SK-N-SH (cell line): ENCODE results near the gene MAN2A2. TPM values are rescaled to one million over a fixed set of nuclear protein-coding genes. Genes with fewer than 3 reads are reported as not detected.

Source experiments
- CTCF ChIA-PET: fragments of 300-600, 350-600 bp; formaldehyde crosslinking; extraction: SDS; loops from one replicate; lab custom pipeline; 2021; lab: Yijun Ruan, JAX
- POLR2A ChIA-PET: fragments of 350-600 bp; sonication (Branson Sonifier 250); formaldehyde crosslinking; extraction: SDS; loops from one replicate; lab custom pipeline; 2020; ENCODE audit warnings: antibody characterized with exemption, inconsistent platforms; lab: Yijun Ruan, JAX
- DNase-seq: peaks from one replicate; pipeline ENCODE4 v3.0.0; 2012
- H2AFZ ChIP-seq: fragments of 200-600 bp; sonication (generic); 2 replicates; pipeline ENCODE4 v1.8.1; 2016; ENCODE audit warnings: antibody characterized with exemption, mild to moderate bottlenecking, low read depth
- H3F3A ChIP-seq: fragments of 200-600 bp; sonication (generic); replicated peaks from 2 replicates; pipeline ENCODE3; 2016; ENCODE audit warnings: antibody characterized with exemption, mild to moderate bottlenecking; ENCODE audit not compliant: insufficient read depth
- H3K27ac ChIP-seq, 2 experiments: fragments of 200-500 bp in 1 of 2; fragments of 200-600 bp in 1 of 2; sonication (Bioruptor generic) in 1 of 2; sonication (generic), shearing (Covaris generic) in 1 of 2; 2 replicates each; pipeline versions ENCODE4 v1.5.1 to v1.6.1; 2014 to 2016; ENCODE audit warnings: low read depth in 2 of 2, inconsistent platforms in 1 of 2, low read length in 1 of 2, mild to moderate bottlenecking in 1 of 2, mixed read lengths in 1 of 2
- H3K27me3 ChIP-seq: fragments of 200-600 bp; sonication (generic), shearing (Covaris generic); 2 replicates; pipeline ENCODE4 v1.6.1; 2016; ENCODE audit warnings: mixed run types; ENCODE audit not compliant: insufficient read depth
- H3K36me3 ChIP-seq, 2 experiments: fragments of 200-500 bp in 1 of 2; fragments of 200-600 bp in 1 of 2; sonication (Bioruptor generic) in 1 of 2; sonication (generic) in 1 of 2; replicated peaks in 1 of 2; 2 replicates each; pipeline versions ENCODE3 to v1.5.1; 2014 to 2016; ENCODE audit warnings: low read length in 1 of 2, mild to moderate bottlenecking in 1 of 2; ENCODE audit not compliant: insufficient read depth in 2 of 2, control insufficient read depth in 1 of 2
- H3K4me1 ChIP-seq, 2 experiments: fragments of 200-500 bp in 1 of 2; fragments of 200-600 bp in 1 of 2; sonication (Bioruptor generic) in 1 of 2; sonication (generic), shearing (Covaris generic) in 1 of 2; 2 replicates each; pipeline versions ENCODE4 v1.5.1 to v1.6.1; 2014 to 2016; ENCODE audit warnings: low read depth in 1 of 2, low read length in 1 of 2, mixed run types in 1 of 2; ENCODE audit not compliant: insufficient read depth in 2 of 2, control insufficient read depth in 1 of 2
- H3K4me2 ChIP-seq: fragments of 200-600 bp; sonication (generic), shearing (Covaris generic); 2 replicates; pipeline ENCODE4 v1.6.1; 2017; ENCODE audit warnings: mixed run types
- H3K4me3 ChIP-seq, 2 experiments: fragments of 200-500 bp in 1 of 2; fragments of 200-600 bp in 1 of 2; sonication (Bioruptor generic) in 1 of 2; sonication (generic), shearing (Covaris generic) in 1 of 2; 2 replicates each; pipeline versions ENCODE4 v1.5.1 to v1.8.1; 2014 to 2016; ENCODE audit warnings: low read depth in 2 of 2, inconsistent platforms in 1 of 2, low read length in 1 of 2, mild to moderate bottlenecking in 1 of 2, mixed read lengths in 1 of 2, moderate library complexity in 1 of 2
- H3K79me2 ChIP-seq: fragments of 200-600 bp; sonication (generic); 2 replicates; pipeline ENCODE4 v1.8.1; 2017; ENCODE audit warnings: mild to moderate bottlenecking; ENCODE audit not compliant: insufficient read depth
- H3K9ac ChIP-seq: fragments of 200-600 bp; sonication (generic); 2 replicates; pipeline ENCODE4 v1.6.1; 2017; ENCODE audit warnings: mixed run types
- H3K9me2 ChIP-seq: fragments of 200-600 bp; sonication (generic); 2 replicates; pipeline ENCODE4 v1.6.1; 2017; ENCODE audit warnings: mixed run types
- H3K9me3 ChIP-seq: fragments of 200-600 bp; sonication (generic); 2 replicates; pipeline ENCODE4 v1.6.1; 2017; ENCODE audit warnings: mixed run types, mild to moderate bottlenecking, moderate library complexity
- H4K20me1 ChIP-seq: fragments of 200-600 bp; sonication (generic); 2 replicates; pipeline ENCODE4 v1.6.1; 2017; ENCODE audit warnings: mild to moderate bottlenecking, mixed run types; ENCODE audit not compliant: insufficient read depth
- CHD2 ChIP-seq: fragments of 150-350 bp; IDR thresholded peaks from 2 replicates; pipeline ENCODE4 v1.6.1; 2018; ENCODE audit warnings: low read length; ENCODE audit not compliant: partially characterized antibody
- CTCF ChIP-seq: fragments of 200-600 bp; sonication (generic); IDR thresholded peaks from 2 replicates; pipeline ENCODE4 v1.6.1; 2017; ENCODE audit warnings: antibody characterized with exemption, mild to moderate bottlenecking, moderate library complexity
- EP300 ChIP-seq, 2 experiments: IDR thresholded peaks; 2 replicates each; pipeline versions ENCODE4 v1.4.0 to v1.6.1; 2012; ENCODE audit warnings: borderline replicate concordance in 1 of 2, low read depth in 1 of 2, low read length in 1 of 2
- EZH2phosphoT487 ChIP-seq: fragments of 200-600 bp; sonication (generic); IDR thresholded peaks from 2 replicates; pipeline ENCODE4 v1.6.1; 2017; ENCODE audit warnings: low read depth, mixed run types, mild to moderate bottlenecking, antibody characterized with exemption, moderate library complexity, borderline replicate concordance
- FOSL2 ChIP-seq: IDR thresholded peaks from 2 replicates; pipeline ENCODE4 v1.4.0; 2012; ENCODE audit warnings: low read depth, mild to moderate bottlenecking, moderate library complexity, borderline replicate concordance
- FOXM1 ChIP-seq: IDR thresholded peaks from 2 replicates; pipeline ENCODE4 v1.4.0; 2012; ENCODE audit warnings: low read depth, mild to moderate bottlenecking
- GATA2 ChIP-seq: sonication (generic); formaldehyde crosslinking; IDR thresholded peaks from 2 replicates; pipeline ENCODE4 v1.5.0; 2020; ENCODE audit warnings: mild to moderate bottlenecking, missing genetic modification reagents
- JUND ChIP-seq: IDR thresholded peaks from 2 replicates; pipeline ENCODE4 v1.4.0; 2012
- MEF2A ChIP-seq: IDR thresholded peaks from 2 replicates; pipeline ENCODE4 v1.4.0; 2012; ENCODE audit warnings: low read depth, borderline replicate concordance
- MXI1 ChIP-seq: IDR thresholded peaks from 2 replicates; pipeline ENCODE4 v1.6.1; 2012; ENCODE audit warnings: mild to moderate bottlenecking, low read depth, low read length, improper control_type of control experiment
- NFIC ChIP-seq: IDR thresholded peaks from 2 replicates; pipeline ENCODE4 v1.4.0; 2012; ENCODE audit warnings: borderline replicate concordance
- POLR2AphosphoS5 ChIP-seq: IDR thresholded peaks from 2 replicates; pipeline ENCODE4 v1.6.1; 2012; ENCODE audit warnings: low read depth, low read length
- RAD21 ChIP-seq: IDR thresholded peaks from 2 replicates; pipeline ENCODE4 v1.6.1; 2012; ENCODE audit warnings: mild to moderate bottlenecking, low read length
- RFX5 ChIP-seq: IDR thresholded peaks from 2 replicates; pipeline ENCODE4 v1.6.1; 2012; ENCODE audit warnings: mild to moderate bottlenecking, improper control_type of control experiment, low read length
- SMC3 ChIP-seq: IDR thresholded peaks from 2 replicates; pipeline ENCODE4 v1.6.1; 2012; ENCODE audit warnings: low read depth, low read length, improper control_type of control experiment
- YY1 ChIP-seq: IDR thresholded peaks from 2 replicates; pipeline ENCODE4 v1.4.0; 2012; ENCODE audit warnings: low read depth, mild to moderate bottlenecking
- WGBS: methylation state at CpG from one replicate; pipeline ENCODE4 v1.1.6; 2017; ENCODE audit warnings: low lambda C conversion rate; 5-methylcytosine and 5-hydroxymethylcytosine counted together
- polyA plus RNA-seq, 3 experiments: library from polyadenylated mRNA; depleted of rRNA; stranded (reverse); fragments of >200 nt; gene quantifications; 2 replicates each; pipeline ENCODE4 v1.2.3, GENCODE V29; 2012

The MAN2A2 gene
- polyA plus RNA-seq, 1 of the 3 experiments (the other 2 are of a cell fraction) = 35.0 TPM

- WGBS = 98% methylated on average over 14 of the region's 24 CpGs
- peaks cover 0 to 69% of the 10 kb centered on the region in 2 experiments for H3K36me3 ChIP-seq
These were observed 7.6 kb downstream of the MAN2A2 start for GRCh38 chr15:90910441-90911301.

DNA sequence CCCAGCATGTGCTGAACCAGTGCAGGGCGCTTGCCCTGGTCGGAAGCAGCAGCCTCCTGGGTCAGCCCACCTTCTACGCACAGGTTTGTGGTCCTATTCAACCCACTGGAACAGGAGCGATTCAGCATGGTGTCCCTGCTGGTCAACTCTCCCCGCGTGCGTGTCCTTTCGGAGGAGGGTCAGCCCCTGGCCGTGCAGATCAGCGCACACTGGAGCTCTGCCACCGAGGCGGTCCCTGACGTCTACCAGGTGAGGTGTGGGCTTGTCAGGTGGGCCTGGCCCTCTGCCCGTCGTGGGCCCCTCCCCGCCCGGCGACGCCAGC is 8.2 kb downstream of the MAN2A2 start:
- H2AFZ ChIP-seq = no peak overlapping the region
- H3K9me2 ChIP-seq = no peaks in the 10 kb centered on the region
- no peaks in the 10 kb centered on the region for H4K20me1 ChIP-seq
- H3K9me3 ChIP-seq = no peaks in the 10 kb centered on the region
- H3K9ac ChIP-seq = no peak overlapping the region
- H3K36me3 ChIP-seq = peaks cover 0 to 68% of the 10 kb centered on the region in 2 experiments
- no peaks in the 10 kb centered on the region for H3K4me1 ChIP-seq
- TF ChIP-seq CTCF = no peak
- H3F3A ChIP-seq = no peaks in the 10 kb centered on the region
- H3K4me2 ChIP-seq = no peak overlapping the region
- no peak for DNase-seq
- CTCF ChIA-PET = interaction anchor here (0.8 to 1.0 kb wide), 2 partner anchors 24 to 243 kb away, joined by 3 to 4 read pairs; partner anchors contain the start of gene UNC45A
- H3K27ac ChIP-seq = no peak overlapping the region
- WGBS = 94% methylated on average over 11 of the region's 19 CpGs
- H3K4me3 ChIP-seq = no peak overlapping the region
- POLR2A ChIA-PET = interaction anchor here (0.7 kb wide), 1 partner anchor 9 kb away, joined by 3 read pairs; no protein-coding TSS in a partner anchor
- H3K27me3 ChIP-seq = no peaks in the 10 kb centered on the region
- H3K79me2 ChIP-seq = no peaks in the 10 kb centered on the region

More at GRCh38 chr15:90910441-90911301, 7.6 kb downstream of the MAN2A2 start:
- DNase-seq = no peak
- TF ChIP-seq CHD2 (no peak), MEF2A (no peak), RFX5 (no peak), SMC3 (no peak), NFIC (no peak), POLR2AphosphoS5 (no peak), GATA2 (CRISPR knock-in tag) (no peak), JUND (no peak), RAD21 (no peak), YY1 (no peak), EZH2phosphoT487 (no peak), FOSL2 (no peak), FOXM1 (no peak), EP300 (IDR thresholded peaks at IDR 0.05; ENCODE audit: borderline replicate concordance in 1 of 2, low read depth in 1 of 2, low read length in 1 of 2) (no peak), MXI1 (no peak)
- Histone ChIP-seq H3K4me2 (no peak overlapping the region), H3K9me2 (no peaks in the 10 kb centered on the region), H3K79me2 (no peaks in the 10 kb centered on the region), H3K9ac (no peak overlapping the region), H3K27me3 (no peaks in the 10 kb centered on the region), H2AFZ (no peak overlapping the region), H3K9me3 (no peaks in the 10 kb centered on the region), H4K20me1 (no peaks in the 10 kb centered on the region), H3K4me1 (no peaks in the 10 kb centered on the region), H3F3A (no peaks in the 10 kb centered on the region), H3K4me3 (no peak overlapping the region), H3K27ac (no peak overlapping the region)
- CTCF ChIA-PET = interaction anchor here (0.8 to 1.5 kb wide), 4 partner anchors 22 to 243 kb away, joined by 3 to 8 read pairs (median 4); partner anchors contain the start of genes HDDC3 and UNC45A
- POLR2A ChIA-PET = interaction anchor here (0.7 kb wide), 1 partner anchor 8 kb away, joined by 3 read pairs; no protein-coding TSS in a partner anchor
